HepG2 (cell line): ENCODE measurements around the gene SPPL2B. TPM values are rescaled to one million over a fixed set of nuclear protein-coding genes. Genes with fewer than 3 reads are reported as not detected.
A peak's percentile ranks its signal among the peaks of the same experiment; 100 is the strongest.

Experiments used
- ELF4 ChIP-seq: sonication (generic); formaldehyde crosslinking; IDR thresholded peaks from 2 replicates; pipeline ENCODE4 v1.5.0; 2020; ENCODE audit warnings: missing genetic modification reagents, mild to moderate bottlenecking, moderate library complexity, borderline replicate concordance
- HNF4G ChIP-seq, 2 experiments: sonication (generic) in 1 of 2; formaldehyde crosslinking in 1 of 2; IDR thresholded peaks; 2 replicates each; pipeline versions ENCODE4 v1.4.0 to v1.6.1; 2011 to 2020; ENCODE audit warnings: borderline replicate concordance in 2 of 2, low read depth in 2 of 2, mild to moderate bottlenecking in 2 of 2, low read length in 1 of 2, missing genetic modification reagents in 1 of 2, moderate library complexity in 1 of 2
- KDM2A ChIP-seq: sonication (generic); formaldehyde crosslinking; IDR thresholded peaks from 2 replicates; pipeline ENCODE4 v1.4.0; 2020; ENCODE audit warnings: low read depth, missing genetic modification reagents, borderline replicate concordance
- MED13 ChIP-seq: sonication (generic); formaldehyde crosslinking; IDR thresholded peaks from 2 replicates; pipeline ENCODE4 v1.5.0; 2020; ENCODE audit warnings: missing genetic modification reagents
- MXI1 ChIP-seq: IDR thresholded peaks from 3 replicates; pipeline ENCODE4 v1.6.1; 2012; ENCODE audit warnings: low read depth, low read length, inconsistent platforms, borderline replicate concordance
- POLR2A ChIP-seq, 2 experiments: IDR thresholded peaks; 2 replicates each; pipeline ENCODE4 v1.6.1; 2011; ENCODE audit warnings: low read depth in 2 of 2, low read length in 2 of 2, mild to moderate bottlenecking in 1 of 2, moderate library complexity in 1 of 2; ENCODE audit not compliant: insufficient read depth in 1 of 2
- PRDM10 ChIP-seq: sonication (generic); formaldehyde crosslinking; IDR thresholded peaks from 2 replicates; pipeline ENCODE4 v1.4.0; 2020; ENCODE audit warnings: low read depth, missing genetic modification reagents
- SIX1 ChIP-seq: sonication (generic); formaldehyde crosslinking; IDR thresholded peaks from 2 replicates; pipeline ENCODE4 v1.4.0; 2020; ENCODE audit warnings: missing genetic modification reagents, borderline replicate concordance
- SMAD1 ChIP-seq: sonication (generic); formaldehyde crosslinking; IDR thresholded peaks from 2 replicates; pipeline ENCODE4 v1.4.0; 2020; ENCODE audit warnings: missing genetic modification reagents, low read depth, mild to moderate bottlenecking, borderline replicate concordance
- SMAD3 ChIP-seq: sonication (generic); formaldehyde crosslinking; IDR thresholded peaks from 2 replicates; pipeline ENCODE4 v1.4.0; 2020; ENCODE audit warnings: missing genetic modification reagents
- SNAPC2 ChIP-seq: sonication (generic); formaldehyde crosslinking; IDR thresholded peaks from 2 replicates; pipeline ENCODE4 v1.8.1; 2022; ENCODE audit warnings: mild to moderate bottlenecking, missing genetic modification reagents
- TEAD2 ChIP-seq: sonication (generic); formaldehyde crosslinking; IDR thresholded peaks from 2 replicates; pipeline ENCODE4 v1.9.0; 2021; ENCODE audit warnings: missing genetic modification reagents
- ZBTB2 ChIP-seq: sonication (generic); formaldehyde crosslinking; IDR thresholded peaks from 2 replicates; pipeline ENCODE4 v1.8.0; 2022; ENCODE audit warnings: low read depth, missing genetic modification reagents
- ZBTB26 ChIP-seq: IDR thresholded peaks from 2 replicates; pipeline ENCODE4 v1.6.1; 2016; ENCODE audit warnings: missing compliant biosample characterization, missing genetic modification reagents, borderline replicate concordance
- ZFY ChIP-seq: sonication (generic); formaldehyde crosslinking; IDR thresholded peaks from 2 replicates; pipeline ENCODE4 v1.4.0; 2020; ENCODE audit warnings: missing genetic modification reagents
- ZNF33A ChIP-seq: sonication (generic); formaldehyde crosslinking; IDR thresholded peaks from 2 replicates; pipeline ENCODE4 v1.5.1; 2020; ENCODE audit warnings: missing genetic modification reagents, mild to moderate bottlenecking, moderate library complexity, borderline replicate concordance
- ZNF652 ChIP-seq: IDR thresholded peaks from 2 replicates; pipeline ENCODE4 v1.6.1; 2016; ENCODE audit warnings: low read depth, borderline replicate concordance
- ZNF772 ChIP-seq: sonication (generic); formaldehyde crosslinking; IDR thresholded peaks from 2 replicates; pipeline ENCODE4 v1.5.0; 2020; ENCODE audit warnings: mild to moderate bottlenecking, missing genetic modification reagents
- ZNF879 ChIP-seq: sonication (generic); formaldehyde crosslinking; IDR thresholded peaks from 2 replicates; pipeline ENCODE4 v1.8.1; 2023; ENCODE audit warnings: missing genetic modification reagents
- polyA plus RNA-seq, 8 experiments: library from polyadenylated mRNA; depleted of rRNA in 3 of 8; stranded (reverse) in 7 of 8; unstranded in 1 of 8; fragments of >200 nt; fragmentation: Illumina TruSeq in 4 of 8; extraction: Trizol in 4 of 8; gene quantifications; 2 replicates each; pipeline versions ENCODE4 v1.2.1 to v1.2.3, GENCODE V29; 2011 to 2016; ENCODE audit warnings: low read depth in 4 of 8, missing spikeins in 1 of 8, mixed read lengths in 1 of 8; ENCODE audit not compliant: insufficient read depth in 1 of 8
- total RNA-seq, 5 experiments: library from RNA; depleted of rRNA; stranded (reverse); fragments of >200 nt; fragmentation: Illumina TruSeq; extraction: Trizol; gene quantifications; 2 replicates each; pipeline ENCODE4 v1.2.3, GENCODE V29; 2016; ENCODE audit warnings: low read depth in 1 of 5

SPPL2B gene
- total and polyA plus RNA-seq, 2 of the 13 experiments (the other 11 are each of a cell fraction or from before 2014, with no cell fraction given), result 14.9 to 15.2 TPM

- TF ChIP-seq SMAD1 (CRISPR knock-in tag) (no peak), HNF4G (IDR thresholded peaks at IDR 0.05; ENCODE audit: borderline replicate concordance, low read depth, low read length) (peak; percentile 82), HNF4G (CRISPR knock-in tag; IDR thresholded peaks at IDR 0.05; ENCODE audit: borderline replicate concordance, low read depth) (peak; percentile 76; the same call in 1 of the 2 replicates), POLR2A (IDR thresholded peaks at IDR 0.05; ENCODE audit: insufficient read depth in 1 of 2, low read depth in 2 of 2, low read length in 2 of 2) (peak in 1 of 2 experiments; percentile 88; a peak in 2 of 4 replicates), ZBTB26 (CRISPR knock-in tag) (no peak), KDM2A (CRISPR knock-in tag) (peak; percentile 54; the same call in 1 of the 2 replicates), ZNF652 (no peak), PRDM10 (CRISPR knock-in tag) (0 out of 2 replicates have a peak, but pooled peaks have one; percentile 33), SMAD3 (CRISPR knock-in tag) (no peak), ELF4 (CRISPR knock-in tag) (no peak), TEAD2 (CRISPR knock-in tag) (no peak), SNAPC2 (CRISPR knock-in tag) (0 out of 2 replicates have a peak, but pooled peaks have one; percentile 46), ZNF33A (CRISPR knock-in tag) (no peak), ZFY (CRISPR knock-in tag) (peak; percentile 59), SIX1 (CRISPR knock-in tag) (peak; percentile 57; the same call in 1 of the 2 replicates), ZBTB2 (no peak), MED13 (0 out of 2 replicates have a peak, but pooled peaks have one; percentile 37), ZNF879 (no peak), ZNF772 (CRISPR knock-in tag) (peak; percentile 32; the same call in 1 of the 2 replicates), MXI1 (peak; percentile 88; the same call in 1 of the 3 replicates)
Observed at GRCh38 chr19:2330632-2331284, 2.3 kb downstream of the SPPL2B start (continued).
